Vagina (tissue), 2 donors: ENCODE results near the gene COL6A3.

ENCODE experiments used
- CTCF ChIP-seq, 3 experiments: fragments of 450-650 bp in 2 of 3; fragments of 200-600 bp in 1 of 3; sonication (generic) in 1 of 3; IDR thresholded peaks; one replicate each; pipeline ENCODE4 v1.5.1; 2017 to 2019; ENCODE audit warnings: antibody characterized with exemption in 3 of 3, mild to moderate bottlenecking in 2 of 3, moderate library complexity in 2 of 3
- POLR2A ChIP-seq, 2 donors: fragments of 450-650 bp; IDR thresholded peaks; one replicate each; pipeline ENCODE4 v1.6.1; 2017; ENCODE audit warnings: antibody characterized with exemption in 2 of 2, mild to moderate bottlenecking in 2 of 2, moderate library complexity in 2 of 2
- POLR2AphosphoS5 ChIP-seq, 2 donors: sonication (generic); formaldehyde crosslinking; IDR thresholded peaks; one replicate each; pipeline ENCODE4 v1.9.0; 2017; ENCODE audit warnings: antibody characterized with exemption in 2 of 2, mild to moderate bottlenecking in 2 of 2, low read depth in 1 of 2; ENCODE audit not compliant: insufficient read depth in 1 of 2

- TF ChIP-seq CTCF (IDR thresholded peaks at IDR 0.05) (no peak), POLR2A (IDR thresholded peaks at IDR 0.05) (no peak), POLR2AphosphoS5 (IDR thresholded peaks at IDR 0.05; ENCODE audit: insufficient read depth in 1 of 2, low read depth in 1 of 2) (no peak)
These were observed 116.4 kb downstream of the COL6A3 start for GRCh38 chr2:237297421-237298150.
